ENCODE measurements around the gene NTMT1.

The NTMT1 gene, protein sequence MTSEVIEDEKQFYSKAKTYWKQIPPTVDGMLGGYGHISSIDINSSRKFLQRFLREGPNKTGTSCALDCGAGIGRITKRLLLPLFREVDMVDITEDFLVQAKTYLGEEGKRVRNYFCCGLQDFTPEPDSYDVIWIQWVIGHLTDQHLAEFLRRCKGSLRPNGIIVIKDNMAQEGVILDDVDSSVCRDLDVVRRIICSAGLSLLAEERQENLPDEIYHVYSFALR

DNA sequence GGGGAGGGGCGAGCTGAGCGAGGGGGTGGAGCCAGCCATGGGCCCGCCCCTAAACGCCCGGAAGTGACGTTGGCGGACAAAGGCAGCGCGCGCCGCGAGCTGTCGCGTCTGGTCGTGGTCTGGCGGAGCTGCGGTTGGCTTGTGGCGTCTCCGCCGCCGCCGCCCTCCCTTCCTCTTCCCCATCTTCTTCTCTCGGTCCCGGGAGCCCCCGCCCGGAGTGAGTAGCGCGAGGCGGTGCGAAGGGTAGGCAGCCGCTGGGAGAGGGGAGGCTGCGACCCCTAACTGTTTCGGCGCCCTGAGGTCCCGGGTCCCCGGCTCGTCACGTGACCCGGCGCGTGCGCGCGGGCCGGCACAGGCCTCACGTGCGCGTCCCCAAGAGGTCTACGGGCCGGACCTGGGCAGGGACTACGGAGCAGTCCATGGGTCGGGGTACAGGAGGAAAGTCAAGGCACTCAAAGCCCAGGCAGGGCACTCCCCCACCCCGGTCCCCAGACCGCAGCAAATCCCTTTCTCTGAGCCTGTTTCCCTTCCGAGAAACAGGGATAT, at the start of gene NTMT1:
Gene NTMT1, plus strand, starts transcription at position 85 of the 546 bp plus-strand sequence. CDS start 6,541 bp downstream, outside the sequence.
- H3K4me3 ChIP-seq (ENCODE audit: low read length): peak within 1 kb of the TSS; percentile 90
- no peak for DNase-seq (ENCODE audit: low read depth)
- TF ChIP-seq, protein P1, sequence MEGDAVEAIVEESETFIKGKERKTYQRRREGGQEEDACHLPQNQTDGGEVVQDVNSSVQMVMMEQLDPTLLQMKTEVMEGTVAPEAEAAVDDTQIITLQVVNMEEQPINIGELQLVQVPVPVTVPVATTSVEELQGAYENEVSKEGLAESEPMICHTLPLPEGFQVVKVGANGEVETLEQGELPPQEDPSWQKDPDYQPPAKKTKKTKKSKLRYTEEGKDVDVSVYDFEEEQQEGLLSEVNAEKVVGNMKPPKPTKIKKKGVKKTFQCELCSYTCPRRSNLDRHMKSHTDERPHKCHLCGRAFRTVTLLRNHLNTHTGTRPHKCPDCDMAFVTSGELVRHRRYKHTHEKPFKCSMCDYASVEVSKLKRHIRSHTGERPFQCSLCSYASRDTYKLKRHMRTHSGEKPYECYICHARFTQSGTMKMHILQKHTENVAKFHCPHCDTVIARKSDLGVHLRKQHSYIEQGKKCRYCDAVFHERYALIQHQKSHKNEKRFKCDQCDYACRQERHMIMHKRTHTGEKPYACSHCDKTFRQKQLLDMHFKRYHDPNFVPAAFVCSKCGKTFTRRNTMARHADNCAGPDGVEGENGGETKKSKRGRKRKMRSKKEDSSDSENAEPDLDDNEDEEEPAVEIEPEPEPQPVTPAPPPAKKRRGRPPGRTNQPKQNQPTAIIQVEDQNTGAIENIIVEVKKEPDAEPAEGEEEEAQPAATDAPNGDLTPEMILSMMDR (conservative IDR thresholded peaks at IDR 0.05; ENCODE audit: low read depth, low read length): no peak

DNA sequence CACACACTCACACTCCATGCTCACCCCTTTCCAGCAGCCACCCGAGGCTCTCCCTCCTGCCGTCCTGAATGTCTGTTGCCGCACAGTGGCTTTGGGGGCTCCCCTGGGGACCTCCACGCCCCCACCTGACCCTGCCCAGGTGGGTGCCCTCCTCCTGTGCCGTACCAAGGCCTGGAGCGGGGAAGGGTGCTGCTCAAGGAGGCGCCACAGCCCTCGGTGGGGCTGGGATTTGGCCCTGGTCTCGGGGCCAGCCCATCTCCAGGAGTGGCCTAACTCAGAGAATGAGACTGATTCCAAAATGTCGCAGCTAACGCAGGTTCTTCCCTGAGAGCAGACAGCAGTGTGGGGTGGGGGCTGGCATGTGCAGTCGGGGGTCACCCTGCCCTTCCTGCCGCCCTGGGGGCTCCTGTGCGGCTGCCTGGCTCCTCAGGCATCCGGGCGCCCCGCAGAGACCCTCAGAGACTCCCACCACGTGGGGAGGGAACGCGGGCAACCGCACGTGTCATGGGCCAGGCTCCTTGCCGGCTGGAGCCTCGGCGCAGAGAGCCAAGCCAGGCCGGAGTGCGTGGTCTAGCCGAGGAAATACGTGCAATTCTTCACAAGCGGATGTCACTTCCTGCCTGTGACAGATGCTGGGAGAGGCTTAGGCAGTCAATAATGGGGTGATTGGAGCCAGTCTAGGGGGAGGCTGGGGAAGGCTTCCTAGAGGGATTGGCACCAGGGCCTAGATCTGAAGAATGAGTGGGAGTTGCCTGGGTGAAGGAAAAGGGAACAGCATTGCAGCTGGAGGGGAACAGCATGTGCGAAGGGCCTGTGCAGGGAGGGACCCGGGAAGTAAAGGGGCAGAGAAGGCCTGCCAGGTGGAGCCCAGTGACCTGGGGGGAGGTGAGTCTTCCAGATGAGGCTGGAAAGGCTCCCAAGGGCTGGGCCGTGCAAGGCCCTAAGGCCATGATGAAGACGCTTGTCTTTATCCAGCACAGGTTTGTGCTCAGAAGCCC, 49.1 kb upstream of the NTMT1 start:
- no peak for DNase-seq (ENCODE audit: low read depth)
- no peak overlapping the region for H3K4me3 ChIP-seq (ENCODE audit: low read length)
- TF ChIP-seq, protein P1 (conservative IDR thresholded peaks at IDR 0.05; ENCODE audit: low read depth, low read length): no peak

DNA sequence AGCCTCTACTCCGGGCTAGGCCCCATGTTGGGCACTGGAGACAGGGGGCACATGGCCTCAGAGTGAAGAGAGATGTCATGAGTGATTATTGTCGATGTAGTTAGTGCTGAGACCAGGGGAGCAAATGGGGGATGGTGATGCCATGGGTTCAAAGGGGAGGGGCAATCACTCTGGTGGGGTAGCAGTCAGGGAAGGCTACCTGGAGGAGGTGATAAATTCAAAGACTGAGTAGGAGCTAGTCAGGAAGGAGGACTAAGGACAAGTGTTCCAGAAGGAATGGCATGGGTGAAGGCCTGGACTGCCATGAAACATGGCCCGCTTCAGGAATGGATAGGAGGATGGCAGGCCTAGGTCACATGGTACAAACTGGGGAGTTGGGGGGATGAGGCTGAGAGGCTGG, 46.7 kb upstream of the NTMT1 start:
- no peak for DNase-seq (ENCODE audit: low read depth)
- TF ChIP-seq, protein P1 (conservative IDR thresholded peaks at IDR 0.05; ENCODE audit: low read depth, low read length): no peak
- H3K4me3 ChIP-seq (ENCODE audit: low read length): no peak overlapping the region

- no peak for DNase-seq (ENCODE audit: low read depth)
- no peak overlapping the region for H3K4me3 ChIP-seq (ENCODE audit: low read length)
- TF ChIP-seq, protein P1 (conservative IDR thresholded peaks at IDR 0.05; ENCODE audit: low read depth, low read length): no peak
Measured at GRCh38 chr9:129580211-129580915, 45.6 kb upstream of the NTMT1 start.

DNA sequence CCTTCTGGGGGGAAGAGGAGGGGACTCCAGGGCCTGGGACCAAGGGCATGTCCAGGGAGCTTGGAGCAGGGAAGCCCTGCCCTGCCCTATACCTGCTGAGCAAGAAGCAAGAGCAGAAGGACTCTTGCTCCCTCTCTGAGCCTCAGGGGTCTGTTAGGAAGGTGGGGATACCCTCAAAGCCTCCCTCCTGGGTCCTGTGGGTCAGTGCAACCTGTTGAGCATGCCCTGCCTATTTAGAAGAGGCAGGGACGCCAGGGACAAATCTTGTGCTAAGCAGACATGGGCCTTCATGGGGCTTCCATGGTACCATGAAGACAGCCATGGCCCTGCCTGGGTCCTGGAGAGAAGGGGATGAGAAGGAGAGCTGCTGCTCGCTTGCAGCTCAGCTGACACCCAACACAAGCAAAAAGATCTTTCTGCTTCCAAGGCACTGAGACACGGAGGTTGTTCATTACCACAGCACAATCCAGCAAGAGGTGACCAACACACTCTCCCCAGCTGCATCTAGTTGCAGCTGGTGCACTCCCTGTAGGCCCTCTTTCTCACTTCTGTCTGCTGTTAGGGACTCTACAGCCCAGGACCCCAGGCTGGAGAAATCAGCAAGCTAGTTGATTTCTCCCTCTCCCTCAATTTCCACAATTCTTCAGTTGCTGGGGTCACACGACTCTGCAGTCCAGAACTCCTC, 44.3 kb upstream of the NTMT1 start:
- H3K4me3 ChIP-seq (ENCODE audit: low read length): no peak overlapping the region
- DNase-seq (ENCODE audit: low read depth): no peak
- TF ChIP-seq, protein P1 (conservative IDR thresholded peaks at IDR 0.05; ENCODE audit: low read depth, low read length): no peak

DNA sequence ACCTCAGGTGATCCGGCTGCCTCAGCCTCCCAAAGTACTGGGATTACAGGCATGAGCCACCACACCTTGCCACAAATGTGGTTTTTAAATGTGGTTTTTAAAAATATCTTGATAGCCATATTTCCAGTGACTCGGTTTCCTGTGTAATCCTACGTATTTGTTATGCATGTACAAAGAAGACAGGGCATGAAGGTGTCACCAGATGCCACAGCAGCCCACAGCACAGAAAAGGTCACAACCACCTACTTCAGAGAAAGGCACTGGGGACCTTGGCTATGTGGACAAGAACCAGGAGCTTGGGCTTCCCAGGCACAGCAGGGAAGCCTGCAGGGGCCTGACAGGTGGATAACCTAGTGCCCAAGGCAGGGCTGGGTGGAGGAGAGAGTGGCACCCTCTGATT, 43.1 kb upstream of the NTMT1 start:
- TF ChIP-seq, protein P1 (conservative IDR thresholded peaks at IDR 0.05; ENCODE audit: low read depth, low read length): no peak
- no peak overlapping the region for H3K4me3 ChIP-seq (ENCODE audit: low read length)
- no peak for DNase-seq (ENCODE audit: low read depth)
